ENCODE results near the gene MTHFSD.

The MTHFSD gene

DNA sequence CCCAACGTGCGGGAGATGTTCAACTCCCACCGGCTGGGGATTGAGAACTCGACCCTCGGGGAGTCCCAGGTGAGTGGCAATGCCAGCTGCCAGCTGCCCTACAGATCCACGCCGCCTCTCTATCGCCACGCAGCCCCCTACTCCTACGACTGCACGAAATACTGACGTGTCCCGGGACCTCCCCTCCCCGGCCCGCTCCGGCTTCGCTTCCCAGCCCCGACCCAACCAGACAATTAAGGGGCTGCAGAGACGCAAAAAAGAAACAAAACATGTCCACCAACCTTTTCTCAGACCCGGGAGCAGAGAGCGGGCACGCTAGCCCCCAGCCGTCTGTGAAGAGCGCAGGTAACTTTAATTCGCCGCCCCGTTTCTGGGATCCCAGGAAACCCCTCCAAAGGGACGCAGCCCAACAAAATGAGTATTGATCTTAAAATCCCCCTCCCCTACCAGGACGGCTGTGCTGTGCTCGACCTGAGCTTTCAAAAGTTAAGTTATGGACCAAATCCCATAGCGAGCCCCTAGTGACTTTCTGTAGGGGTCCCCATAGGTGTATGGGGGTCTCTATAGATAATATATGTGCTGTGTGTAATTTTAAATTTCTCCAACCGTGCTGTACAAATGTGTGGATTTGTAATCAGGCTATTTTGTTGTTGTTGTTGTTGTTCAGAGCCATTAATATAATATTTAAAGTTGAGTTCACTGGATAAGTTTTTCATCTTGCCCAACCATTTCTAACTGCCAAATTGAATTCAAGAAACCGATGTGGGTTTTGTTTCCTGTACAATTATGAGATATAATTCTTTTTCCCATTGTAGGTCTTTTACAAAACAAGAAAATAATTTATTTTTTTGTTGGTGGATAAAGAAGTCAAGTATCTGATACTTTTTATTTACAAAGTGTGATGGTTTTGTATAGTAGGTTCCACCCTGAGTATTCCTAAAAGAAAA, 13.9 kb upstream of the MTHFSD start:
- no peak for DNase-seq

- no peak for DNase-seq
Observed at GRCh38 chr16:86567701-86568581, 12.9 kb upstream of the MTHFSD start.

- DNase-seq: no peak
Observed at GRCh38 chr16:86566966-86567700, 12.1 kb upstream of the MTHFSD start.

- DNase-seq: no peak
Observed at GRCh38 chr16:86566601-86566965, 11.5 kb upstream of the MTHFSD start, which contains the start of gene FOXC2. Gene FOXC2 (plus strand): TSS chr16:86566829. CDS start chr16:86567336, 507 bp downstream.

DNA sequence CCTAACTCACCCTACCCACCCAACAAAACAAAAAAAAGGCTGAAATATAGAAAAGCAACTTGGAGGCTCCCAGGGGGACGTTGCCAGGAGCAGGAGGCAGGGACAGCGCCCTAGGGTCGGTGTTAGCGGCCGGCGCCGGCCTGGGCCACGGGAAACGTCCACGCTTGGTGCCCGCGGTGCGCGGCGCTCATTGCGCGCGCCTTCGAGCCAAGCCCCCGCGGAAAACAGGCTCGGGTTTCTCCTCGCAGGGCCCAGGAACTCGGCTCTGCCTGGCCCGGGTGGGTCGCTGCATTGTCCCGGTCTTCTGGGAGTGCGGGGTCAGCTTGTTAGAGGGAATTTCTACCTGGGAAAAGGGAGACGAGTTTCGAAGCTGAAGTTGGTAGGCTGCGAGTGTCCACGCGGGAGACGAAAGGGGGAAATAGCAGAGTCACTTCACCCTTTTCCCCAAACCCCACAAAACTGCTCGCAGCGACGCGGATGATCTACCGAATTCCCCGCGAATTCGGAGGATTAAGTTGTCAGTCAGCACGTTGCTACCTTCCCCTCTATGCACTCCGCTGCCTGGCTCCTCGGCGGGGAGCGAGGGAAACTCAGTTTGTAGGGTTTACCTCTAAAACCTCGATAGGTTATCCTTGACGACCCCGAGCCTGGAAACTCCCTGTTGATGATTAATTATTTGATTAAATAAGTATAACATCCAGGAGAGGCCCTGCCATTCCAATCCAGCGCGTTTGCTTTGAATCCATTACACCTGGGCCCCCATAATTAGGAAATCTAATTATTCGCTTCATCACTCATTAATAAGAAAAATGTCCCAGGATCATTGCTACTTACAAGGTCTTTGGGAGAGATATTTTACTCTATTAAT, 10.8 kb upstream of the MTHFSD start:
- no peak for DNase-seq

GRCh38 chr16:86565181-86565631, 10.2 kb upstream of the MTHFSD start:
- no peak for DNase-seq

DNA sequence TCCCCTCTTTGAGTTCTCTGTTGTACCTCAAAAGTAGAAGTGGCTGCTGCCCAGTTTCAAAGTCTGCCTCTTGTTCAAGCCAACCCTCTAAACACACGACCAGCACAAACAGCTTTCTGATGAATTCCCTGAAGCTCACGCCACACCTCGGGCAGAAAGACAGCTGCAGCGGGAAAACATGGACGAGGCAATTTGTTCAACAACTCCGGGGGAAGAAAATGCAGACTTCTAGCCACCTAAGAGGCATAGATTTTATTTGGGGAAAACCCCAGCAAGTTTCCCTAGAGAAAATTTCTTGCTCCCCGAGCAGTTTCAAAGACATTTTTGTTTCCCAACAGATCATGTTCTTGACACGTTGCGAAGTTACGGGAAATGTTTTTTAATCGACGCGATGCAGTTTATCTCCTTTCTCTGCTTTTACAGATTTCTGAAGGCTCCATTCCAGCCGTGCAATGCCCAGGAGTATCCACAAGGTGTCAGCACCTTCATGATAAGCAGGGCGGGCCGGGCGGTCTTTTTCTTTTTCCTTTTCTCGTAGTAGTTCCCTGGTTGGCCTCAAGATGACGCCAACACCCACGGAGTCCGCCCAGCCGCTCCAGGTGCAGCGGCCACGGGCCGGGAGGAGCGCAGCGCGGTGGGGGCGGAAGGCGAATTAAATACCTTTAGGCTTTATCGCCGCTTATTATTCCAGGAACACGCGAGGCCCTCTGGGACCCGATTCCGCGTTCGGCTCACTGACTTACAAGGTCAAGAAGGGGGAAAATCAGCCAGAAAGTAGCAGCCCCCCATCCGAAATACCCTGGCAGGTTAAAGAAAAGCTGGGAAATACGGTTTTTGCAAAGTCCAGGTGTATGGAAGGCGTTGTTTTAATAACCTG, 8.7 kb upstream of the MTHFSD start:
- peak; percentile 76 for DNase-seq

GRCh38 chr16:86562356-86562755, 7.3 kb upstream of the MTHFSD start:
- DNase-seq: no peak

DNA sequence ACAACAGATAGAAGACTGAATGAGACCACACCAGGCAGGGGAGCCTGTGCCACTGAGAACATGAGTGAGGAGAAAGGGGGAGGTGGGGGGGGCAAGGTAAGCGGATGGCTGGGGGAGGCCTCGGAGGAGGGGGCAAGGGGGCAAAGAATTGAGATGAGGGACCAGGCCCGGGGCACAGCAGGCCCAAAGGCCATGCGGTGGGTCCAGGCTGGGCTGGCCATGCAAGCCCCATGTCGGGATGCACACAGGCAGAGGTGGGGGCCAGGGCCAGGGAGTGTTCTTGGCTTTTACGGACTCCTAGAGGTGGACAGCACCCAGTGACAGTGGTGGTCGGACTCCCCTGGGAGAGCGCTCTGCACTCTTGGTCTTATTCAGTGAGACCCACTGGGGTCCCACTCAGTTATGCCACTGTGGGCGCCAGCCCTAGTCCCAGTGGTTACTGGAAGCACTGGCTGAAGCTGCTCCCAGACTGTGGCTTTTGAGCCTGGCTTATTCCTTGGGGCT, 4.8 kb upstream of the MTHFSD start:
- no peak for DNase-seq

DNA sequence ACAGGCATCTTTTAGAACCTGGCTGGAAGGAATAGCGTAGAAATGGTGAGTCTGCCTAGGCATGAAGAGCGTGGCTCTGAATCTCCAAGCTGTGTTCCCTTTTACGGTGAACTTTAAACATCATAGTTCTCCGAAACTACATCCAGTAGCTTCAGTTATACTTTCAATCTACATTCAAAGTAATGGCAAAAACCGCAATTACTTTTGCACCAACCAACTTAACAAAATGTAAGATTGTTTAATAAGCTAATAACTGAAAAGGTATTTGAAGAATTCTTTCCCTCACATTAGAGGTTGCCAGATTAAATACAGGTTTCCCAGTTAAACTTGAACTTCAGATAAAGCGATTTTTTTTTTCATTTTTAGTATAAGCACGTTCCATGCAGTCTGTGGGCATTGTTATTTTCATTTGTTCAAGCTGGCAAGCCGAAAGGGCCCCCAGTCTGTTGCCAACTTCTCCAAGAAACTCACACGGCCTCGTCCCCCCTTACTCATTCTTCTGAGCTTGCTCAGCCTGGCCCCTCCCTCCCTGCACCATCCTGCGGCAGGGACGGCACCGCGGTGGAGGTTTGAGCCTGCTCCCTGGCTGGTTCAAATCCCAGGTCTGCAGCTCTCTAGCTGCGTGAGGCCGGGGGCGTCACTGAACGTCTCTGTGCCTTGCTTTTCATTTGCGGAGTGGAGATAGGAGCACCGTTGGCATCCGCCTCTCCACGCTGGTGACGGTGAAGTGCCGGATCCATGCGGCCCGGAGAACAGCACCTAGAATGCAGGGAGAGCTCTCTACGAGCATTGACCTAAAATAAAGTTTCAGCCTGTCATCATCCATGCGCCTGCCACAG, 3.5 kb upstream of the MTHFSD start:
- no peak for DNase-seq

DNA sequence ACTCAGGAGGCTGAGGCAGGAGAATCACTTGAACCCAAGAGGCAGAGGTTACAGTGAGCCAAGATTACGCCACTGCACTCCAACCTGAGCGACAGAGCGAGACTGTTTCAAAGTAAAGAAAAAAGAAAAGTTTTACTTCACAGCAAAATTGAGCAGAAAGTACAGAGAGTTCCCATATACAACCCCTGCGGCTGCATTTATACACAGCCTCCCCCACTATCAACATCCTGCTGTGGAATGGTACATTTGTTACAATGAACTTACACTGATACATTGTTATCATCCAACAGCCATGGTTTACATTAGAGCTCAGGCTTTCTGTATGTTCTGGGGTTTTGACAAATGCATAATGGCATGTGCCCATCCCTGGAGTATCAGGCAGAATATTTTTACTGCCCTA, 2.6 kb upstream of the MTHFSD start:
- no peak for DNase-seq

DNA sequence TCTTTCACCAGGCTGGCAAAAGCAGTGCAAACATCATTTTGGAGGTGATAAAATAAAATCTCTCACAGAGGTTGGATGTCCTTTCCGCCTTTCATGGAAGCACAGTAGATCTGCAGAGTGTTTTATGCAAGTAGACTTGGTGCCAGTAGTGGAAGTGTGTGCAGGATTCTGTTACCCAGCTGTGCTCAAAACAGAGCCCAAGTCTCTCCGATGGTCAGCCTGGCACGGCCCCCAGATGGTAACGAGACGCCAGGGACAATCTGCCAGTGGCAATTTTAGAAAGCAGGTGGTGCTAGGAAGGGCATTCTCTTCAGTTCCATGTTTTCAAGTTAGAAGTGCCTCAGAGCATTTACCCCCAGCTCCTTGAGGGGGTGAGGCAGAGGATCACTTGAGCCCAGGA, 1.5 kb upstream of the MTHFSD start:
- DNase-seq: no peak

DNA sequence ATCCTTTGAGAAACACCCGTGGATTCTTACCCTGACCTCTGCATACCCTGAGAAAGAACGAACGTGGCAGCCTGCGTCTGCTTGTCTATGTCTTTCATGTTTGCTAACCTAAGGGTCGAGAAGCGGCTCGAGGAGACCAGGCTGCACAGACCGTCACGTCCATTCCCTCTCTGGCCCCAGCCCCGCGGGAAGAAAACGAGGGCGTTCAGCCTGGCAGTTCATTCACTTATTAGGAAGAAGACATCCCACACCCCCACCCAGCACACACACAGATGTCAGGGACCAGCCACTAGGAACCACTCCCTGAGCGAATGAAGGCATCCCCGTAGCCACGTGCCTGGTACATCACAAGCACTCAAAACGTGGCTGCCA, 655 bp upstream of the MTHFSD start:
- DNase-seq: no peak

GRCh38 chr16:86554599-86554916, 477 bp downstream of the MTHFSD start:
- no peak for DNase-seq

DNA sequence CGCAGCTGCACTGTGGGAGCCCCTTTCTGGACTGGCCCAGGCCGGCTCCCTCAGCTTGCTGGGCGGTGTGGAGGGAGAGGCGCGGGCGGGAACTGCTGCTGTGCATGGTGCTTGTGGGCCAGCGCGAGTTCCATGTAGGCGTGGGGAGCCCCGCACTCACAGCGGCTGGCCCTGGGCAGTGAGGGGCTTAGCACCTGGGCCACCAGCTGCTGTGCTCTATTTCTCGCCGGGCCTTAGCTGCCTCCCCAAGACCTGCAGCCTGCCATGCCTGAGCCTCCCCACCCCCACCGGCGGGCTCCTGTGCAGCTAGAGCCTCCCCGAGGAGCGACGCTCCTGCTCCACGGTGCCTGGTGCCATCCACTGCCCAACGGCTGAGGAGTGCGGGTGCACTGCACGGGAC, 1.7 kb downstream of the MTHFSD start:
- no peak for DNase-seq

DNA sequence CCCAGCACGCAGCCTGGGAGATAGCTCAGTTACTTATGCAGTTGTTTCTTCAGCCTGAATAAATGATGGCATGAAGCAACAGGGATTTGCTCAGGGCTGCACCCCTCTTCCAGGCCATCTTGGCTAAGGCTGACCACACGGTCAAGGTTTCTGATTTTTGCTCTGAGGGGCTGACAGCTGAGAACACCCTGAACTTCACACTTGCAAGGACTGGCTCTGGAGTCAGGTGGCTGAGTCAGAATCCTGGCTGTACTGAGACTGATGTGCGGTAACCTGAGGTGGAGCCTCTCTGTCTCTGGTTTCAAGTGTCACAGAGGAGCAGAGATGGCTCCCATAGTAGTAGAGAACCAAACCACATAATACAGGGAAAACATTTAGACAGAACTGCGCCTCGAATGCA, 4.8 kb downstream of the MTHFSD start:
- DNase-seq: no peak

GRCh38 chr16:86549893-86550190, 5.2 kb downstream of the MTHFSD start:
- DNase-seq: no peak

DNA sequence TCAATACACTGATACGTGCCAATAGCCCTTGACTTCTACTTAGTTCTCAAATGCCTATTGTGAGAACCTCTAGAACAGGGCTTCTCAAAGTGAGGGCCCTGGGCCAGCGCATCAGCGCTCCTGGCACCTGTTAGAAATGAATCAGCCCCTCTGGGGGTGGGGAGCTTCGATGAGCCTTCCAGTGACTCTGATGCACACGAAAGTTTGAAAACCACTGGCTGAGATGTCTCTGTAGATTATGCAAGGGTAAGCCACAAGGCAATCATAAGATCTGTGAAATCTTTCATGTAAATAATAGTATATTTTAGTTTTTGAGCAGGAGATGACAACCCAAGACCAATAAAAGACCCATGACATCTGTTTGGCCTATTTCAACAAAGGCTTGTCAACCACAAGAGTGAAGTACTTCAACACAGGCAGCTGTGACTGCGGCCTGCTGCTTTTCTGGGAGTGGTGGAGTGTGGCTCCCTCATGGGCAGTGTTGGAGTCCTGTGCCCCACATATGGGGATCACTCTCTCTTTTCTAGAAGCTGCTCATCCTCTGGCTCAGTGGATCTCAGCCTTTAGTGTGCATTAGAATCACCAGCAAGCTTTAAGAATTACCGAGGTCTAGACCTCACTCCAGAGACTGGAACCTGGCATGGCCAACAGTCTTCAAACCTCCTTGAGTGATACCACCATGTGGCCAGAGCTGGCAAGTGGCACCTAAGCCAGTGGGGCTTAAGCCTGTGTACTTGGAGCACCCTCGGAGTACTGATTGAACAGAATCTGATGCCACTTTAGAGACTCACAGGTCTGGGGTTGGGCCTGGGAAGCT, 5.8 kb downstream of the MTHFSD start:
- no peak for DNase-seq

- DNase-seq: no peak
Observed at GRCh38 chr16:86547286-86547685, 7.7 kb downstream of the MTHFSD start.

Measured in activated CD4-positive, alpha-beta T cell treated with anti-CD3 and anti-CD28 coated beads for 1 hour (primary cell).